ENCODE measurements around the gene TTYH3.
"Not testable (repeated sequence)": the region's sequence is repeated elsewhere in the genome, so short reads cannot be mapped to it uniquely, and the experiment has no call there.

Gene TTYH3

DNA sequence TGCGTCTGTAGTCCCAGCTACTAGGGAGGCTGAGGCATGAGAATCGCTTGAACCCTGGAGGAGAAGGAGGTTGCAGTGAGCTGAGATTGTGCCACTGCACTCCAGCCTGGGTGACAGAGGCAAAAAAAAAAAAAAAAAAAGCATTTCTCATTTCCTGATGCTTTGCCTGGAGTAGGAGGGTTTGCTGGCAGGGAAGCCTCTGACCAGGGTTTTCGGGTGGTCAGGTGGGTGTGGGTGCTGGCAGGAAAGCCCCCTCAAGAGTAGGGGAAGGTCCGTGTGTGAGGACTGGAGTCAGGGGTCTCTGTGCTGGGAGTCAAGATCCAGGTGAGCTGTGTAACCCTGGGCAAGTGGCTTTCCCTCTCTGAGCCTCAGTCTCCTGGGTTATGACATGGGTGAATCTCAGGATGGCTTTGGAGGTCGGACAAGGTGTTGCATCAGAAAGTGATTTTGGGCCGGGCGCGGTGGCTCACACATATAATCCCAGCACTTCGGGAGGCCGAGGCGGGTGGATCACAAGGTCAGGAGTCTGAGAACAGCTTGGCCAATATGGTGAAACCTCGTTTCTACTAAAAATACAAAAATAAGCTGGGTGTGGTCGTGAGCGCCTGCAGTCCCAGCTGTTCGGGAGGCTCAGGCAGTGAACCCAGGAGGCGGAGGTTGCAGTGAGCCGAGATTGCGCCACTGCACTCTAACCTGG, 59.4 kb downstream of the TTYH3 start:
- DNase-seq, result no peak

DNA sequence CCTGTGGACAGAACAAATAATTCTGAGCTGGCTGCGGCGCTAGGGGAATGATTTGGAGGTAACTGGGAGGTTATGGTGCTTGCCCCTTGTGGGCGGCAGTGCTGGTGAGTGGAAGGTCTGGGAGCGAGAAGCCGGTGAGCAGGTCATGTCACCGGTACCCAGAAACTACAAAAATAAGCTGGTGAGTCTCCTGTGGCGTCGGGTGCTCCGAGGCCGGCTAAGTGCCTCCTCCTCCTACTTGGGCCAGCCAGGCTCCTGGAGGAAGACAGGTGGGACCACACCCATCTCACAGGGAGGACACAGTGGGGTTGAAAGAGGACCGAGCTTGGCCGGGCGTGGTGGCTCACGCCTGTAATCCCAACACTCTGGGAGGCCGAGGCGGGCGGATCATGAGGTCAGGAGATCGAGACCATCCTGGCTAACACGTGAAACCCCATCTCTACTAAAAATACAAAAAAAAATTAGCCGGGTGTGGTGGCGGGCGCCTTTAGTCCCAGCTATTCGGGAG, 60.2 kb downstream of the TTYH3 start:
- DNase-seq, result not testable (repeated sequence)

DNA sequence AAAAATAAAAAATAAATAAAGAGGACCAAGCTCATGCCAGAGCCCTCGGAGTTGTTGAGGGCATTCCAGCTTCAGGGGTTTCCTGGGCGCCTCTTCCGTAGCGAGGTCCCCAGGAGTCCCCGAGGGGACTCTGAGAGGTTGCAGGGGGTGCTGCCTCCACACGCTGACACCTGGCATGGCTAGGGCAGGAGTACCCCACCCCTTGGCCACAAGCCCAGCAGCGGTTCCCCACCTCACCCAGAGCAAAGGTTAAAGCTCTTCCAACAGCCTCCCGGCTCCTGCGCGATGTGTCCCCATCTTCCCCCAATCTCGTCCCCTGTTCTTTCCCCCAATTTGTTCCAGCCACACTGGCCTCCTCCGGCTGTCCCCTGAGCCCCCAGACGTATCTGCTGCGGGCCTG, 60.8 kb downstream of the TTYH3 start:
- no peak for DNase-seq

DNA sequence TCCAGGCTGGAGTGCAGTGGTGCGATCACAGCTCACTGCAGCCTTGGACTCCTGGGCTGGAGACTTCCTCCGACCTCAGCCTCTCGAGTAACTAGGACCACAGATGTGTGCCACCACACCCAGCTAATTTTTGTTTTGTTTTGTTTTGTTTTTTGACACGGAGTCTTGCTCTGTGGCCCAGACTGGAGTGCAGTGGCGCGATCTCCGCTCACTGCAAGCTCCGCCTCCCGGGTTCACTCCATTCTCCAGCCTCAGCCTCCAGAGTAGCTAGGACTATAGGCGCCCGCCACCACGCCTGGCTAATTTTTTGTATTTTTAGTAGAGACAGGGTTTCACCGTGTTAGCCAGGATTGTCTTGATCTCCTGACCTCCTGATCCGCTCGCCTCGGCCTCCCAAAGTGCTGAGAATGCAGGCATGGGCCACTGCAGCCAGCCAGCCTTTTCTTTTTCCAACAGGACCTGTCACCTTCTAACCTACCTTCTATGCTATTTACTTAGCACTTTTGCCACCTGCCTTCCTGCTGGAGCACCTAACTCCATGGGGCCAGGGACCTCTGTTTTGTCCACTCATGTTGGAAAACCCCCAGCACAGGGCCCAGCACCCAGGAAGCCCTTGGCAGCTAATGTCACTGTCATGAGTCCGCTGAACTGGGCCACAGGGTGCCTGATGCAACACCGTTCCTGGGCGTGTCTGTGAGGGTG, 61.8 kb downstream of the TTYH3 start:
- not testable (repeated sequence) for DNase-seq

DNA sequence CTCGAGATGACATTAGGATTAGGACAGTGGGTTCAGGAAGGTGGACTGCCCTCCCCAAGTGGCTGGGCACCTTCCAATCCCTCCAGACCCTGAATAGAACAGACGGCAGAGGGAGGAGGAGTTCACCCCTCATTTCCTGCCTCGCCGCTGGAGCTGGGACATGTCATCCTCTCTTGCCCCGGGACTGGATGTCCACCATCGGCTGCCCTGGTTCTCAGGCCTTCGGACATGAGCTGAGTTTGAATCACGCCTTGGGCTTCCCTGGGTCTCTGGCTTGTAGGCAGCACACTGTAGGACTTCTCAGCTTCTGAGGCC, 62.3 kb downstream of the TTYH3 start:
- not testable (repeated sequence) for DNase-seq

DNA sequence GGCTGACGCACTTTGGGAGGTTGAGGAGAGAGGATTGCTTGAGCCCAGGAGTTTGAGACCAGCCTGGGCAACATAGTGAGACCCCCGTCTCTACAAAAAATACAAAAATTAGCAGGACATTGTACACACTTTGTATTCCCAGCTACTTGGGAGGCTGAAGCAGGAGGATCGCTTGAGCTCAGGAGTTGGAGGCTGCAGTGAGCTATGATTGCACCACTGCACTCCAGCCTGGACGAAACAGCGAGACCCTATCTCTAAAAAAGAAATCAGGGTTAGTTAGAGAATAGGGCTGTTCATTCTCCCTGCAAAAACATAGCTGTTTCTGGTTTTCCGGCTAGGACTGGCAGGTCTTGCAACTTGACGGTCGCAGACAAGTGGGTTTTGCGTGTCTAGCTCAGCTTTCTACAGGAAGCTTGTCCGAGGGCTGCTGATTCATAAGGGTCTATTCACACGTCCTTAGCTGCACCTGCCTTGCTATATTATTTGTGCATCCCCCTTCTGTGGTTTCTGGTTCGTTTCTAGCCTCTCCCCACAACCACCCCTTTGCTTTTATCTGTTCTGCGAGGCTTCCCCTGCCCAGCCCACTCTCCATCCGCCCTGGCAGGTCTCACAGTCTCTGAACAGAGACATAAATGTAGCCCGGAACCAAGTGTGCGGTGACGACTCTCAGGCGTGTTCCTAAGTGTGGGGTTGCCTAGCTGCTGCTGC, 66.9 kb downstream of the TTYH3 start:
- DNase-seq, result peak; percentile 51

DNA sequence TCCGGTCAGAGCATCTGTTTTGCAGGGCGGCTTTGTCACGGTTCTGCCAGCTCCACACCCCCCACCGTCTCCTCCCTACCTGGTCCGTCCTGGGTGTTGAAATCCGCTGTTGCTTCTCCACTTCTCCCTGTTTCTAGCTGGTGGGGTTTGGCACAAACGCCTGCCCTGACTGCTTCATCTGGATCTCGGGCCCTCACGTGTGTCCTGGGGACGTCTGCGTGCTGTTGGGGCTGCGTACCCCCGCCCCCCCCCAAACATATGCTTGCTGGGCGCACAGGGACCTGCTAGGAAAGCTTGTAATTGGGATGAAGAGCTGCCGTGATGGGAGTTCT, 67.5 kb downstream of the TTYH3 start:
- no peak for DNase-seq

DNA sequence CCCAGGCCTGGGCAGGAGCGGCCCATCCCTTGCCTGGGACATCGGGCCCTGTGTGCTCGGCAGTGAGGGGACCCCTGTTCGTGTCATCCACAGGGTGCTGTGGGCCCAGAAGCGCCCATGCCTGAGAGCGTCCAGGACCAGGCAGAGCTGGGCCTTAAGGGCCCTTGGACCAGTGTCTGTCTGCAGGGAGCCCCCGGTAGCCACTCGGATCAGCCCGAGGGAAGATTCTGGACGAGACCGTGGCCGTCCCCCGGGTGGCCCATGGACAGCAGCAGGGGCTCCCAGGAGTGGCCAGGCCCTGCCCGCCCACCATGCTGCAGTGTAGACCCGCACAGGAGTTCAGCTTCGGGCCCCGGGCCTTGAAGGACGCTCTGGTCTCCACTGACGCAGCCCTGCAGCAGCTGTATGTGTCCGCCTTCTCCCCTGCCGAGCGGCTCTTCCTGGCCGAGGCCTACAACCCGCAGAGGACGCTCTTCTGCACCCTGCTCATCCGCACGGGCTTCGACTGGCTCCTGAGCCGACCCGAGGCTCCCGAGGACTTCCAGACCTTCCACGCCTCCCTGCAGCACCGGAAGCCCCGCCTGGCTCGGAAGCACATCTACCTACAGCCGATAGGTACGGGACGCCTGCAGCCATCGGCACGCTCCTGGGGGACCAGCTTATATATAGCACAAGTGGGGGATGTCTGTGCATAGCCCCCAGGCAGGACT, 68.5 kb downstream of the TTYH3 start:
- DNase-seq, result no peak

DNA sequence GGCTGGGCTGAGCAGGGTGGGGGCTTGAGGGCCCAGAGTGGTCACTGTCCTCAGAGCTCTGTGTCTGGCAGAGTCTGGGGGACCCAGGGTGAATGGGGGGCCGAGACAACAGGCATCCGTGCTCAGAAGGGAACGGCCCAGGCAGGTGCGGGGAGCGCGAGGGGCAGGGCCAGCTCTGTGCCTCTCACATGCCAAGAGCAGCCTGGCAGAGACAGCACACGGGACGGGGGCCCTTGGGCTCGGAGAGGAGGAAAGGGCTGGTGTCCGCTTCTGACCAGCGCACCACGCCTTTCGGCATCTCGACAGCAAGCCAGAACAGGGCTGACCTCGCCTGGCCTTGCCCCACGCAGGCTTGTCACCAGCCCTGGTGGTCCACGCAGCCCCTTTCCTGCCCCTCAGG, 69.6 kb downstream of the TTYH3 start:
- DNase-seq, result no peak

DNA sequence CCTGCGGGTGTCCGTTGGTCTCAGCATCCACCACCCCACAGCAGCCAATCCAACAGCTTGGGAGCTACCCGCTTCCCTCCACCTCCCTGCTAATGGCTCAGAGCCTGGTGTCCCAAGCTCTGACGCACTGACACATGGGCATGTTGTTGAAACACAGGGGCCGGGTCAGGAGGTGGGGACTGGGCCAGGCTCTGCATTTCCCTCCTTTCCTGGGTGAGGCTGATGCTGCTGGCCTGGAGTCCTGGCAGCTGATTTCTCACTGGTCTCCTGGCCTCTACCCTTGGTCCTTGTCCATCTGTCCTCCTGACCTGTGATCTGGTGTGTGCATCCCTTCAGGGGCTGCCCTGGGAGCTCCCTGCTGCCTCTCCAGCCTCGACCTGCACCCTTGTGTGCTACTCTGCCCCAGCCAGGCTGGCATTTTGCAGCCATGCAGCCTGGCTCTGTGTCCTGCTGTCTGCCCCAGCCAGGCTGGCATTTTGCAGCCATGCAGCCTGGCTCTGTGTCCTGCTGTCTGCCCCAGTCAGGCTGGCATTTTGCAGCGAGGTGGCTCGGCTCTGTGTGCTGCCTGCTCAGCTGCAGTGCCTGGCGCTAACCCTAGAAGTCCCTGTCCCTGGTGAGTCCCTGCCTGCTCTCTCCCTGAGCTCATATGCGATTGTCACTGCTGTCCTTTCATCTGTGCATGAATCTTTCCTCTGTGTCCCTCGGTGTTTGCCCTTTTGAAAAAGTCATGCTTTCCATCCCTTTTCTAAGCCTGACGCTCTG, 70.2 kb downstream of the TTYH3 start:
- no peak for DNase-seq

DNA sequence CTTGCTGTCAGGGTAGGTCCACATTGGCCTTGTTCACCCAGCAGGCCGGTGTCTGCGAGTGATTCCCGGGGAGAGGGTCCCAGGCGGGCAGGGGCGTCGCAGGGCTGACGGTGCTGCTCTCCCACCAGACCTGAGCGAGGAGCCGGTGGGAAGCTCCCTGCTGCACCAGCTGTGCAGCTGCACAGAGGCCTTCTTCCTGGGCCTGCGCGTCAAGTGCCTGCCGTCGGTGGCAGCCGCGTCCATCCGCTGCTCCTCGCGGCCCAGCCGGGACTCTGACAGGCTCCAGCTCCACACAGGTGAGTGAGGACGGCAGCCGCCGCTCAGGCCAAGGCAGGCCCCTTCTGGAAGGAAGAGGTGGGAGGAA, 70.8 kb downstream of the TTYH3 start:
- no peak for DNase-seq

DNA sequence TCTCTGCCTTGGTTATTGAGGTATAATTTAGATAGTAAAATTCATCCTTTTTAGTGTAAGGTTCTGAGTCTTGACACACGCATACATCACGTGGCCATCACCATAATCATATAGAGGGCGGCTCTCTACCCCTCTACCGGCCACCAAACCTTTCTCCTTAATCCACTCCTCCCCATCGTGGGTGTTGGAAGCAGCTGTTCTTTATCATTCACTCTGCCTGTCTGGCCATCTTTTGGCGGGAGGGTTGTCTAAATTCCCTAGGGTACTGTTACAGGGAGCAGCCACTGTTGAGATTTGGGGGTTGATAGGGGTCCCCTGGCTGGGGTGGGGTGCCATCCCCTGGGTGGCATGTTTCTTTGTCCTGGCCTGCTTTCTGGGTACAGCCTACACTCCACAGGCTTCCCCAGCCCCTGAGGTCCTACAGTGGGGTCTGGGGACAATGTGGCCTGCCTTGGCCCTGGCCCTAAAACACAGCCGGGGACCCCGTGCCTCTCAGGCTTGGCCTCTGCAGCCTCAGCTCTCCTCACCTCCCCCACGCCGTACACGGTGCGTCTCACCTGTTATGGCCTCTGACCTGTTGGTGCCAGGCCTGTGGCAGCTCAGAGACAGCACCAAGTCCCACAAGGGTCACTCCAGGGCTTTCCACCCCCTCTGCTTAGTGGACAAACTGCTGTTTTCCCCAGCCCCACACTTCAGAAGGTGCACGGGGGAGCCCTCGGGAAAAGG, 73.7 kb downstream of the TTYH3 start:
- DNase-seq, result no peak

DNA sequence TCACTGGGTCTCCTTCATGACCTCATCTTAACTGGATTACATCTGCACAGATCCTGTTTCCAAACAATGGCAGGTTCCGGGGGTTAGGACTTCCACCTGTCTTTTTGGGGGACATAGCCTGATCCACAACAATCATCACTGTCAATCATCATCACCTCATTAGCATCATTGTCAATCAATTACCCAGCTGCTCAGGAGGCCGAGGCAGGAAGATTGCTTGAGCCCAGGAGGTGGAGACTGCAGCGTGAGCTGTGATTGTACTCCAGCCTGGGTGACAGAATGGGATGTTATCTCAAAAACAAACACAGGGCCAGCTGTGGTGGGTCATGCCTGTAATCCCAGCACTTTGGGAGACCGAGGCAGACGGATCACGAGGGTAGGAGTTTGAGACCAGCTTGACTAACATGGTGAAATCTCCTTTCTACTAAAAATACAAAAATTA, 74.9 kb downstream of the TTYH3 start:
- no peak for DNase-seq

DNA sequence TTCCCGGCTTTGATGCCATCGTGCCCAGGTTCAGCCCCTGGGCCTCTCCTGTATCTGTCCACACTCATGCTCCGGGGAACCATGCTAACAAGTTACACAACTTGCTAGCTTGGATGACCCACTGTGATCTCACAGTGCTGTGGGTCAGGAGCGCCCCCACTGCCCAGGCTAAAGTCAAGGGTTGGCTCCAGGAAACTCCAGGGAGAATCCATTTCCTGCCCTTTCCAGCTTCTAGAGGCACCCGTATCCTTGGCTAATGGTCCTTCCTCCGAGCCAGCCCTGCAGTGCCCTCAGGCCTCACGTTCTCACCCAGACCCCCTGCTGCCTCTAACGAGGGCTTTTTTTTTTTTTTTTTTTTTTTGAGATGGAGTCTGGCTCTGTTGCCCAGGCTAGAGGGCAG, 75.7 kb downstream of the TTYH3 start:
- DNase-seq, result no peak

DNA sequence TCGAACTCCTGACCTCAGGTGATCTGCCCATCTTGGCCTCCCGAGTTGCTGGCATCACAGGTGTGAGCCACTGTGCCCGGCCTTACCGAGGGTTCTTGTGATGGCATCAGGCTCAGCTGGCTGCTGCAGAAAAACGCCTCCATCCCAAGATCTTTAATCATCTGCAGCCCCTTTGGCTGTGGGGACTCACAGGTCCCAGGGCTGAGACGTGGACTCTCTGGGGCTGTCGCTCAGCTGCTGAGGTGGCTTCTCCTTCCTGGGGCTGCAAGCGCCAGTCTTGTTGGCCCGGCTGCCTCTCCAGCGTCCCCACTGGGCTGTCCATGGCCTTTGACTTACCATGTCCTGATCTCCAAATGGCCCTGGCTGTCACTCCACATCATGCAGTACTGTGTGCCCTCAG, 76.3 kb downstream of the TTYH3 start:
- no peak for DNase-seq

DNA sequence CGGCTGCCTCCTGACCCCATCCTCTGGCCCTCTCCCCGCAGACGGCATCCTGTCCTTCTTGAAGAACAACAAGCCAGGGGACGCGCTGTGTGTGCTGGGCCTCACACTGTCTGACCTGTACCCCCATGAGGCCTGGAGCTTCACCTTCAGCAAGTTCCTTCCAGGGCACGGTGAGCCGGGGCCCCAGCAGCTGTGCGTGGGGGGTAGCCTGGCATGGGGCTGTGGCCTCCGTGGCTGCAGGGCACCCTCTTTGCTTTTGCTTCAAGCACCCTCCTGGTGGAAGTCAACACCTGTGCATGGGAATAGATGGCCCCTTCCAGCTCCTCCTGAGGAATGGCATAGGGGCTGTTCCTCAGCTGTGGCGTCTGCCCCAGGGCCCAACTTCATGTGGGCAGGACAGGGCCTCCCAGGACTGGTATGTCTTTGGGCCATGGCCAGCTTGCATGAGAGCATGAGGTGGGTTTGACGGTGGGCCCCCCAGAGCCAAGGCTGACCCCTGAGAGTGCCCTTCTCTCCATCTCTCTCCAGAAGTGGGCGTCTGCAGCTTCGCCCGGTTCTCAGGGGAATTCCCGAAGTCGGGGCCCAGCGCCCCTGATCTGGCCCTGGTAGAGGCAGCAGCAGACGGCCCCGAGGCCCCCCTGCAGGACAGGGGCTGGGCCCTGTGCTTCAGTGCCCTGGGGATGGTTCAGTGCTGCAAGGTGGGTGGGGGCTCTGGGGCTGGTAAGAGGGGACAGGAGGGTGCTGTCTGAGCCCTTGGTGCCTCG, 76.9 kb downstream of the TTYH3 start:
- no peak for DNase-seq

DNA sequence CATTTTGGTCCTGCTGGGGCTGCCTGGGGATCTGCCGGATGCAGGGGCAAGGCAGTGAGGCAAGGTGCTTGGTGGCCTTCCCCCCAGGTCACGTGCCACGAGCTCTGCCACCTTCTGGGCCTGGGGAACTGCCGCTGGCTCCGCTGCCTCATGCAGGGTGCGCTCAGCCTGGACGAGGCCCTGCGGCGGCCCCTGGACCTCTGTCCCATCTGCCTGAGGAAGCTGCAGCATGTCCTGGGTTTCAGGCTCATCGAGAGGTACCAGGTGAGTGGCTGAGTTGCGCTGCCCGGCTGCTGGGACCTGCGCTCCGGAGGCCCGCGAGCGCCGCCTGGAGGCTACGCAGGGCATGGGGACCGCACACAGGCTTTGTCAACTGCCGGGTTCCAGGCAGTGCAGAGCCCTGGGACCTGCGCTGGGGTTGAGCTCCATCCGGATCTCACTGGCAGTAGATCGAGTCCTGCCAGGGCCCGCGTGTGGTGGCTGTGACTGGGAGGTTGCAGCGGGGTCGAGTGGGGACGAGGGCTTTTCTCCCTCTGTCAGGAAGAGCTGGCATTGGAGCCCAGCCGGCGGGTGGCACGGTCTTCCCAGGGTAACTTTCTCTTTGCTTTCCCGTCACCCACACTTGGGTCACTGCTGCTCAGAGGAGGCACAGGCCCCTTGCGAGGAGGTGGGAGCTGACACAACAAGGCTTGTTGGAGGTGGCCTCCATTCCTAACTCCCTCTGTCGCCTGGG, 77.9 kb downstream of the TTYH3 start:
- peak; percentile 76 for DNase-seq

DNA sequence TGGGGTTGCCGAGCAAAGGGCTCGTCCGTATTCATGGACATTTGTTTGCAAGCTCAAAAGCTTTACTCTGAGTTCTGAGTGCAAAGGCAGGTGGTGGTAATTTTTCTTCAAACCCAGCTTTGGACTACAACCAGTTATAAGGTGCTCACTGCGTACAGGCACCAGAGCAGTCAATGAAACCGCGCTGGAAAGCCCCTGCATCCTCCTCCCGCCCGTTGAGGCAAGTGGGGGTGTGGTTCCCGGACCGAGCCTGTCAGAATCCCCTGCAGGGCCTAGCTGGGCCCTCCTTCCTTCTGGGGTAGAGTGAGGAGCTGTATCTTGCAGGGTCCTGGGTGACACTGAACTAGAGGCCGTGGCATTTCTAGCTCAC, 78.5 kb downstream of the TTYH3 start:
- DNase-seq, result peak; percentile 56

DNA sequence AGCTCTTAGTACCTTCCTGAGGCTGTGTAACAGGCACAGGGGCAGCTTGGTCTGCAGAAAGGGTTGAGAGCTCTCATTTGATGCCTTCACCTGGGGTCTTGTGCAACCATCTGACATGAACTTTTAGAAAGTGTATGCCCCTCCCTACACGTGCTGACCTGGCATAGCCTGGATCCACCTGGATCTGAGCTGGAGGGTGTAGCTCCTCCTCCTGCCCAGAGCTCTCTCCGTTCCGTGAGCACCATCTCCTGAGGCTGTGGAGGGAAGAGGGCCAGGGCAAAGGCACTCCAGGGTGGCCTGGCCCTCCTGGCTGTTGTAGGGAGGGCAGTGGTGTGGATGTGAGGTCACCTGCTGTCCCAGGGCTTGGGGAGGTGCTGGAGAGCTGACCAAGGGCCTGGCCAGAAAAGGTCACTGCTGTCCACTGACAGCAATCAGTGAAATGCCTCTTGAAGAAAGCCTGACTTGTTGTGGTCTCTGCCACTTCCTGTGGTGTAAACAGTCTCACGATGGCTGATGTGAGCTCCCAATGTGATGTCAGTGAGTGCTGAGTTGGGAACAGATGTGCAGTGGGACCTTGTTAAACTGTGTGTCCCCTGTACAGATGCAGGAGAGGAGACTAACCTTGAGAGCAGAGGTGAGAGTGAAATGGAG, 79.2 kb downstream of the TTYH3 start:
- DNase-seq, result no peak

Measured in activated CD4-positive, alpha-beta T cell treated with anti-CD3 and anti-CD28 coated beads, Interleukin-2, amount 50 U/mL, for 1 hour (primary cell).